ENCODE data around the gene DENND1B. TPM values are rescaled to one million over a fixed set of nuclear protein-coding genes. Genes with fewer than 3 reads are reported as not detected.
"Not testable (repeated sequence)": the region's sequence is repeated elsewhere in the genome, so short reads cannot be mapped to it uniquely, and the experiment has no call there.

DENND1B gene
- total RNA-seq, 2 experiments from 2014 or later, result 22.3 to 23.9 TPM

GRCh38 chr1:197731449-197731848, 43.8 kb downstream of the DENND1B start:
- Mint-ChIP-seq H3K4me1 (no peaks in the 10 kb centered on the region), H3K27ac (no peak overlapping the region), H3K36me3 (ENCODE audit: low read depth) (peaks cover 37% of the 10 kb centered on the region), H3K27me3 (no peaks in the 10 kb centered on the region), H3K4me3 (no peak overlapping the region), H3K9me3 (peaks cover 12% of the 10 kb centered on the region)
- POLR2A ChIA-PET, result no interaction called here
- CTCF ChIA-PET, result no interaction called here
- no peak for DNase-seq

GRCh38 chr1:197725976-197726375, 49.3 kb downstream of the DENND1B start:
- CTCF ChIA-PET, result no interaction called here
- Mint-ChIP-seq H3K4me1 (no peaks in the 10 kb centered on the region), H3K36me3 (ENCODE audit: low read depth) (peaks cover 31% of the 10 kb centered on the region), H3K27me3 (no peaks in the 10 kb centered on the region), H3K4me3 (no peak overlapping the region), H3K9me3 (peaks cover 27% of the 10 kb centered on the region), H3K27ac (no peak overlapping the region)
- POLR2A ChIA-PET, result no interaction called here
- no peak for DNase-seq

GRCh38 chr1:197725044-197725443, 50.2 kb downstream of the DENND1B start:
- ChIA-PET CTCF (no interaction called here), POLR2A (no interaction called here)
- no peak for DNase-seq
- no peaks in the 10 kb centered on the region for H3K4me1 Mint-ChIP-seq
- H3K27ac Mint-ChIP-seq, result peak overlapping the region; percentile 42
- H3K36me3 Mint-ChIP-seq (ENCODE audit: low read depth), result peaks cover 29% of the 10 kb centered on the region
- H3K4me3 Mint-ChIP-seq, result no peak overlapping the region
- peaks cover 25% of the 10 kb centered on the region for H3K9me3 Mint-ChIP-seq
- no peaks in the 10 kb centered on the region for H3K27me3 Mint-ChIP-seq

- no peak for DNase-seq
- ChIA-PET POLR2A (no interaction called here), CTCF (interaction anchor here (0.6 kb wide), 1 partner anchor 317 kb away, joined by 3 read pairs; no protein-coding TSS in a partner anchor)
- no peak overlapping the region for H3K4me3 Mint-ChIP-seq
- no peaks in the 10 kb centered on the region for H3K4me1 Mint-ChIP-seq
- H3K36me3 Mint-ChIP-seq (ENCODE audit: low read depth), result no peaks in the 10 kb centered on the region
- H3K9me3 Mint-ChIP-seq, result no peaks in the 10 kb centered on the region
- no peak overlapping the region for H3K27ac Mint-ChIP-seq
- no peaks in the 10 kb centered on the region for H3K27me3 Mint-ChIP-seq
Measured at GRCh38 chr1:197715806-197716205, 59.5 kb downstream of the DENND1B start.

GRCh38 chr1:197706601-197707000, 68.7 kb downstream of the DENND1B start:
- H3K27me3 Mint-ChIP-seq, result no peaks in the 10 kb centered on the region
- no peak for DNase-seq
- peaks cover 5% of the 10 kb centered on the region for H3K36me3 Mint-ChIP-seq (ENCODE audit: low read depth)
- ChIA-PET POLR2A (no interaction called here), CTCF (no interaction called here)
- H3K4me3 Mint-ChIP-seq, result no peak overlapping the region
- H3K9me3 Mint-ChIP-seq, result peaks cover 7% of the 10 kb centered on the region
- no peaks in the 10 kb centered on the region for H3K4me1 Mint-ChIP-seq
- H3K27ac Mint-ChIP-seq, result no peak overlapping the region

- no peak for DNase-seq
- no peaks in the 10 kb centered on the region for H3K27me3 Mint-ChIP-seq
- no peak overlapping the region for H3K4me3 Mint-ChIP-seq
- peaks cover 8% of the 10 kb centered on the region for H3K36me3 Mint-ChIP-seq (ENCODE audit: low read depth)
- H3K27ac Mint-ChIP-seq, result no peak overlapping the region
- POLR2A ChIA-PET, result no interaction called here
- H3K9me3 Mint-ChIP-seq, result peaks cover 7% of the 10 kb centered on the region
- H3K4me1 Mint-ChIP-seq, result no peaks in the 10 kb centered on the region
- CTCF ChIA-PET, result interaction anchor here (1.2 kb wide), 1 partner anchor 162 kb away, joined by 3 read pairs; no protein-coding TSS in a partner anchor
Measured at GRCh38 chr1:197705941-197706340, 69.3 kb downstream of the DENND1B start.

- H3K4me3 Mint-ChIP-seq, DNase-seq, H3K27me3 Mint-ChIP-seq, H3K4me1 Mint-ChIP-seq, H3K9me3 Mint-ChIP-seq, POLR2A ChIA-PET, H3K27ac Mint-ChIP-seq: not testable (repeated sequence)
- H3K36me3 Mint-ChIP-seq (ENCODE audit: low read depth), result peaks cover 10% of the 10 kb centered on the region
- CTCF ChIA-PET, result interaction anchor here (1.0 kb wide), 1 partner anchor 37 kb away, joined by 3 read pairs; no protein-coding TSS in a partner anchor
Measured at GRCh38 chr1:197700688-197701087, 74.6 kb downstream of the DENND1B start.

GRCh38 chr1:197696372-197696771, 78.9 kb downstream of the DENND1B start:
- peaks cover 10% of the 10 kb centered on the region for H3K36me3 Mint-ChIP-seq (ENCODE audit: low read depth)
- ChIA-PET CTCF (no interaction called here), POLR2A (no interaction called here)
- no peaks in the 10 kb centered on the region for H3K9me3 Mint-ChIP-seq
- DNase-seq, result no peak
- peaks cover 3% of the 10 kb centered on the region for H3K4me1 Mint-ChIP-seq
- H3K27me3 Mint-ChIP-seq, result no peaks in the 10 kb centered on the region
- H3K27ac Mint-ChIP-seq, result no peak overlapping the region
- no peak overlapping the region for H3K4me3 Mint-ChIP-seq

- ChIA-PET CTCF (no interaction called here), POLR2A (no interaction called here)
- Mint-ChIP-seq H3K4me3 (no peak overlapping the region), H3K4me1 (peaks cover 3% of the 10 kb centered on the region), H3K36me3 (ENCODE audit: low read depth) (peaks cover 10% of the 10 kb centered on the region), H3K9me3 (no peaks in the 10 kb centered on the region), H3K27me3 (no peaks in the 10 kb centered on the region), H3K27ac (no peak overlapping the region)
- no peak for DNase-seq
Measured at GRCh38 chr1:197695961-197696360, 79.3 kb downstream of the DENND1B start.

GRCh38 chr1:197692965-197693364, 82.3 kb downstream of the DENND1B start:
- no peak overlapping the region for H3K4me3 Mint-ChIP-seq
- ChIA-PET CTCF (interaction anchor here (0.6 kb wide), 1 partner anchor 1591 kb away, joined by 3 read pairs; no protein-coding TSS in a partner anchor), POLR2A (no interaction called here)
- DNase-seq, result no peak
- H3K27me3 Mint-ChIP-seq, result no peaks in the 10 kb centered on the region
- H3K9me3 Mint-ChIP-seq, result peaks cover 13% of the 10 kb centered on the region
- H3K27ac Mint-ChIP-seq, result no peak overlapping the region
- H3K36me3 Mint-ChIP-seq (ENCODE audit: low read depth), result peaks cover 26% of the 10 kb centered on the region
- H3K4me1 Mint-ChIP-seq, result no peaks in the 10 kb centered on the region

- peaks cover 27% of the 10 kb centered on the region for H3K36me3 Mint-ChIP-seq (ENCODE audit: low read depth)
- no peak overlapping the region for H3K4me3 Mint-ChIP-seq
- POLR2A ChIA-PET, result no interaction called here
- CTCF ChIA-PET, result interaction anchor here (0.6 kb wide), 1 partner anchor 45 kb away, joined by 3 read pairs; no protein-coding TSS in a partner anchor
- no peaks in the 10 kb centered on the region for H3K27me3 Mint-ChIP-seq
- H3K9me3 Mint-ChIP-seq, result peaks cover 13% of the 10 kb centered on the region
- DNase-seq, result no peak
- H3K4me1 Mint-ChIP-seq, result no peaks in the 10 kb centered on the region
- no peak overlapping the region for H3K27ac Mint-ChIP-seq
Measured at GRCh38 chr1:197691816-197692215, 83.5 kb downstream of the DENND1B start.

GRCh38 chr1:197690074-197690473, 85.2 kb downstream of the DENND1B start:
- H3K36me3 Mint-ChIP-seq (ENCODE audit: low read depth), result peaks cover 27% of the 10 kb centered on the region
- H3K4me1 Mint-ChIP-seq, result peaks cover 5% of the 10 kb centered on the region
- no peak for DNase-seq
- ChIA-PET POLR2A (no interaction called here), CTCF (interaction anchor here (0.6 kb wide), 1 partner anchor 160 kb away, joined by 4 read pairs; no protein-coding TSS in a partner anchor)
- H3K27ac Mint-ChIP-seq, result no peak overlapping the region
- H3K9me3 Mint-ChIP-seq, result peaks cover 13% of the 10 kb centered on the region
- H3K27me3 Mint-ChIP-seq, result no peaks in the 10 kb centered on the region
- no peak overlapping the region for H3K4me3 Mint-ChIP-seq

GRCh38 chr1:197688233-197688632, 87.0 kb downstream of the DENND1B start:
- Mint-ChIP-seq H3K36me3 (ENCODE audit: low read depth) (peaks cover 27% of the 10 kb centered on the region), H3K27ac (no peak overlapping the region), H3K9me3 (peaks cover 13% of the 10 kb centered on the region), H3K27me3 (no peaks in the 10 kb centered on the region), H3K4me1 (peaks cover 5% of the 10 kb centered on the region), H3K4me3 (no peak overlapping the region)
- ChIA-PET CTCF (no interaction called here), POLR2A (no interaction called here)
- no peak for DNase-seq

GRCh38 chr1:197686702-197687355, 88.5 kb downstream of the DENND1B start:
- CTCF ChIA-PET, result no interaction called here
- Mint-ChIP-seq H3K4me1 (peaks cover 5% of the 10 kb centered on the region), H3K4me3 (no peak overlapping the region)

More at GRCh38 chr1:197686702-197687355, 88.5 kb downstream of the DENND1B start:
- Mint-ChIP-seq H3K36me3 (ENCODE audit: low read depth) (peaks cover 27% of the 10 kb centered on the region), H3K27me3 (no peaks in the 10 kb centered on the region), H3K9me3 (peaks cover 13% of the 10 kb centered on the region), H3K27ac (no peak overlapping the region)
- DNase-seq, result no peak
- POLR2A ChIA-PET, result no interaction called here

Measured in activated CD4-positive, alpha-beta T cell treated with anti-CD3 and anti-CD28 coated beads, Interleukin-2, amount 10 ng/mL, durations not matched to agents 7 days and 5 days (primary cell).